DOHH2 (cell line): ENCODE measurements around the gene USP6NL.

Experiments used
- H3F3A ChIP-seq: fragments of 200-600 bp; sonication (generic), shearing (Covaris generic); 2 replicates; pipeline ENCODE4 v1.6.0; 2016; ENCODE audit warnings: antibody characterized with exemption, mild to moderate bottlenecking; ENCODE audit not compliant: control insufficient read depth, insufficient read depth
- H3K27ac ChIP-seq: fragments of 200-600 bp; sonication (generic); 2 replicates; pipeline ENCODE4 v1.5.1; 2014; ENCODE audit warnings: low read depth, mild to moderate bottlenecking, low read length, moderate library complexity
- H3K27me3 ChIP-seq: fragments of 200-600 bp; sonication (generic); 2 replicates; pipeline ENCODE4 v1.6.1; 2014; ENCODE audit warnings: mild to moderate bottlenecking, low read length, mixed read lengths; ENCODE audit not compliant: control insufficient read depth
- H3K36me3 ChIP-seq: fragments of 200-600 bp; sonication (generic); 2 replicates; pipeline ENCODE4 v1.6.1; 2014; ENCODE audit warnings: mild to moderate bottlenecking, low read length, moderate library complexity, mixed read lengths; ENCODE audit not compliant: control insufficient read depth
- H3K4me1 ChIP-seq: fragments of 200-600 bp; sonication (generic); 2 replicates; pipeline ENCODE4 v1.6.1; 2014; ENCODE audit warnings: mild to moderate bottlenecking, low read length, mixed read lengths; ENCODE audit not compliant: control insufficient read depth
- H3K4me2 ChIP-seq: fragments of 200-600 bp; sonication (generic); 2 replicates; pipeline ENCODE4 v1.6.0; 2014; ENCODE audit warnings: mild to moderate bottlenecking, low read length, moderate library complexity
- H3K4me3 ChIP-seq: fragments of 200-600 bp; sonication (generic); 2 replicates; pipeline ENCODE4 v1.5.1; 2014; ENCODE audit warnings: mild to moderate bottlenecking, low read length, mixed read lengths
- H3K79me2 ChIP-seq: fragments of 200-600 bp; sonication (generic); 2 replicates; pipeline ENCODE4 v1.6.1; 2014; ENCODE audit warnings: mild to moderate bottlenecking, low read length, mixed read lengths; ENCODE audit not compliant: control insufficient read depth
- H3K9me2 ChIP-seq: fragments of 200-600 bp; sonication (generic); replicated peaks from 2 replicates; pipeline ENCODE4 v1.6.1; 2014; ENCODE audit warnings: mild to moderate bottlenecking, low read length, mixed read lengths; ENCODE audit not compliant: control insufficient read depth
- H3K9me3 ChIP-seq: fragments of 200-600 bp; sonication (generic); 2 replicates; pipeline ENCODE4 v1.6.1; 2014; ENCODE audit warnings: antibody characterized with exemption, low read length, mixed read lengths; ENCODE audit not compliant: control insufficient read depth, insufficient read depth
- H4K20me1 ChIP-seq: fragments of 200-600 bp; sonication (generic); 2 replicates; pipeline ENCODE4 v1.6.0; 2014; ENCODE audit warnings: low read depth, mild to moderate bottlenecking, antibody characterized with exemption, low read length, moderate library complexity; ENCODE audit not compliant: control insufficient read depth, insufficient read depth
- CTCF ChIP-seq: fragments of 200-600 bp; sonication (generic); IDR thresholded peaks from one replicate; pipeline ENCODE4 v1.5.1; 2014; ENCODE audit warnings: antibody characterized with exemption, mild to moderate bottlenecking, low read depth, low read length; ENCODE audit not compliant: poor library complexity, severe bottlenecking
- EZH2phosphoT487 ChIP-seq: fragments of 200-600 bp; sonication (generic); IDR thresholded peaks from 2 replicates; pipeline ENCODE4 v1.6.1; 2017; ENCODE audit warnings: borderline replicate concordance, mild to moderate bottlenecking, antibody characterized with exemption, low read length, moderate library complexity, mixed read lengths

The USP6NL gene

DNA sequence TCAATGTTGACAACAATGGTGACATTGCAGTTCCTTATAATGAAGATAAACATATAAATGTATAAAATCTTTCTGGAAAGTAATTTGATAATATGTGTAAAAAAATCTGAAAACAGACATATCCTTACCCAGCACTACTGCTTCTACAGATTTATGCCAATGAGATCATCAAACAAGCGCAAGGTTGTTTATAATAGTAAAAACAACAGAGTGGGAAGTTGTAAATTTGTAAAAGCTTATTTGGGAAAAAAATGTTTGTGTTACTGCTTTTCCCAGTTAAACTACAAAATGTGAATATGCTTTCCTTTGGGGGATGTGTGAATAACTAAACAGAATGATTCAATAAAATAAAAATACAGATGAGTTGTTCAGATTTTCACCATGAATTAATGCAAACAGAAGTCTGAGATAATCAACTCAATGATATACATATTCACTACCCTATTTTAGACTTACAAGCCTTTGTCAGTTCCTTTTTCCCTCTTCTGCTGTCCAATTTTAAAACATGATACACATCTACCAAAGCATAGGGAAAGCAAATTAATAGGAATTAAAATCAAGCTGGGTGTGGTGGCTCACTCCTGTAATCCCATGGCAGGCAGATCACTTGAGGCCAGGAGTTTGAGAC is 82.1 kb downstream of the USP6NL start:
- Histone ChIP-seq H3K9me3 (no peaks in the 10 kb centered on the region), H3K36me3 (peaks cover 39% of the 10 kb centered on the region), H3K9me2 (no peaks in the 10 kb centered on the region), H3K27me3 (no peaks in the 10 kb centered on the region), H3K4me1 (peaks cover 68% of the 10 kb centered on the region), H3F3A (peaks cover 8% of the 10 kb centered on the region), H3K4me2 (peak overlapping the region; percentile 38), H3K4me3 (no peak overlapping the region), H3K79me2 (peaks cover 86% of the 10 kb centered on the region), H4K20me1 (0 out of 2 replicates have a peak, but pooled peaks cover 4% of the 10 kb centered on the region), H3K27ac (no peak overlapping the region)
- no peak for TF ChIP-seq CTCF
- TF ChIP-seq EZH2phosphoT487 = no peak

DNA sequence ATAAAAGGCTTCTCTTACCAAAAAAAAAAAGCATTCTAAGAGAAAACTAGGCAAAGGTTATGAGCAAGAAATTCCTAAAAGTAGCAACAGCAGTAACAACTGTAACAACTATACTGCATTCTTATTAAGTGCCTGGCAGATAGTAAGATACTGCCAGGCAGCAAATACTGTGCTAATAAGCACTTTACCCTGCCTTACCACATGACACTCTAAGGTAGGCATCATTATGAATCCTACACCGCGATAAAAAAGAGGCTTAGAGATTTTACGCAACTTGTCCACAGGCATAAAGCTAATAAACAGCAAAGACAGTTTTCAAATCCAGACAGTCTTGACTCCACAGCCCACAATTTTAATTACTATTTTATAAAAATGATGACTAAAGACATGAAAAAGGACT is 83.2 kb downstream of the USP6NL start:
- Histone ChIP-seq H3K4me2 (peak overlapping the region; percentile 38), H3K4me3 (no peak overlapping the region), H3F3A (no peaks in the 10 kb centered on the region; the same call in 1 of the 2 replicates), H4K20me1 (no peaks in the 10 kb centered on the region), H3K27me3 (no peaks in the 10 kb centered on the region), H3K9me3 (no peaks in the 10 kb centered on the region), H3K79me2 (peaks cover 75% of the 10 kb centered on the region), H3K27ac (no peak overlapping the region), H3K36me3 (peaks cover 45% of the 10 kb centered on the region), H3K4me1 (peaks cover 57% of the 10 kb centered on the region), H3K9me2 (no peaks in the 10 kb centered on the region)
- TF ChIP-seq CTCF (no peak), EZH2phosphoT487 (no peak)

DNA sequence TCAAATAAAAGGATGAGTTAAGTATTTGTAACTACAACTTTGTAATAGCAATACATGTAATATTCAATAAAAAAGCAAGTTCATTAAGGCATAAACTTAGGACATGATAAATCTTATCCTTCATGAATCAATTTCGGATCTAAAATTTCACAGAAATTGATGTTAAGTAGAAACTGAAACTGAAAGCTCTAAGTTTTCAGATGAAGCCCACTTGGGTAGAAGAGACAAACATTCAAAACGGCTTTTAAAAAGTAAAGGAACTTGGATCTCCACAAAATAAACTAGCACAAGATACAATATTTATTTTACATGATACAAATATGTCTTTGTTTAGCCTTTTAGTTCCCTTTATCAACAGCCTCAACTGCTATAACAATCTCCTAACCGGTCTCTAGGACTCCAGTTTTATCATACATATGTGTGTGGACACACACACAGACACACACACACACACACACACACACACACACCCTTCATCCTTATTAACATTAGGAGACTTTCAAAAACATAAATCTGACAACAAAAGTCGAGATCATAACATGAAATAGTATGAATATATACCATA is 83.7 kb downstream of the USP6NL start:
- no peak overlapping the region for H3K4me3 ChIP-seq
- H3K9me2 ChIP-seq = no peaks in the 10 kb centered on the region
- H3K27me3 ChIP-seq = no peaks in the 10 kb centered on the region
- no peaks in the 10 kb centered on the region for H3K9me3 ChIP-seq
- peaks cover 54% of the 10 kb centered on the region for H3K4me1 ChIP-seq
- TF ChIP-seq EZH2phosphoT487 = no peak
- no peak for TF ChIP-seq CTCF
- peaks cover 51% of the 10 kb centered on the region for H3K36me3 ChIP-seq
- H3F3A ChIP-seq = no peaks in the 10 kb centered on the region
- H3K27ac ChIP-seq = no peak overlapping the region
- peak overlapping the region; percentile 38 for H3K4me2 ChIP-seq
- peaks cover 73% of the 10 kb centered on the region for H3K79me2 ChIP-seq
- H4K20me1 ChIP-seq = no peaks in the 10 kb centered on the region
